Stimulated activated CD4-positive, alpha-beta T cell treated with anti-CD3 and anti-CD28 coated beads, Interleukin-12 subunit alpha, Interleukin-12 subunit beta, amount 100 ng/mL, for 48 hours (primary cell): ENCODE results near the gene PCDHB16.
"Not testable (repeated sequence)": the region's sequence is repeated elsewhere in the genome, so short reads cannot be mapped to it uniquely, and the experiment has no call there.

Source experiments
- DNase-seq, 3 donors: peaks; one replicate each; pipeline ENCODE4 v3.0.0-alpha.2; 2020; ENCODE audit warnings: low read depth in 2 of 3, low spot score in 1 of 3

The PCDHB16 gene

GRCh38 chr5:141184117-141184855, 2.1 kb downstream of the PCDHB16 start:
- not testable (repeated sequence) for DNase-seq

GRCh38 chr5:141186897-141187512, 4.8 kb downstream of the PCDHB16 start, which contains the start of gene PCDHB9:
PCDHB9 (plus strand) TSS chr5:141187161; CDS start chr5:141187319, 158 bp downstream.
- DNase-seq = peak in 2 of 3 donors; percentile 5 to 12

- DNase-seq = not testable (repeated sequence)
These were observed 6.5 kb downstream of the PCDHB16 start for GRCh38 chr5:141188682-141189081.

GRCh38 chr5:141189131-141189530, 6.9 kb downstream of the PCDHB16 start:
- not testable (repeated sequence) for DNase-seq

- DNase-seq = peak; percentile 10 to 24 (median 16)
These were observed 10.0 kb downstream of the PCDHB16 start, which contains the start of gene PCDHB10 for GRCh38 chr5:141192110-141192725. PCDHB10 (plus strand) TSS chr5:141192353; CDS start chr5:141192553, 200 bp downstream.

- not testable (repeated sequence) for DNase-seq
These were observed 12.1 kb downstream of the PCDHB16 start for GRCh38 chr5:141194332-141194731.

GRCh38 chr5:141196363-141196762, 14.2 kb downstream of the PCDHB16 start:
- no peak for DNase-seq

- DNase-seq = no peak
These were observed 17.4 kb downstream of the PCDHB16 start, which contains the start of gene PCDHB11 for GRCh38 chr5:141199359-141200235. PCDHB11 (plus strand) TSS chr5:141199627; CDS start chr5:141199775, 148 bp downstream.

GRCh38 chr5:141201126-141201525, 18.9 kb downstream of the PCDHB16 start:
- DNase-seq = not testable (repeated sequence)

- DNase-seq = not testable (repeated sequence)
These were observed 19.5 kb downstream of the PCDHB16 start for GRCh38 chr5:141201646-141202045.

GRCh38 chr5:141208478-141208877, 26.3 kb downstream of the PCDHB16 start, which contains the start of gene PCDHB12:
PCDHB12 (plus strand) TSS chr5:141208719; CDS start chr5:141208908, 189 bp downstream.
- no peak for DNase-seq

GRCh38 chr5:141210281-141210680, 28.1 kb downstream of the PCDHB16 start:
- DNase-seq = not testable (repeated sequence)

GRCh38 chr5:141210849-141211248, 28.7 kb downstream of the PCDHB16 start:
- DNase-seq = not testable (repeated sequence)

- DNase-seq = not testable (repeated sequence)
These were observed 31.6 kb downstream of the PCDHB16 start, which contains the start of gene PCDHB13 for GRCh38 chr5:141213656-141214339. PCDHB13 (plus strand) TSS chr5:141213919; CDS start chr5:141214124, 205 bp downstream.

GRCh38 chr5:141214583-141214982, 32.4 kb downstream of the PCDHB16 start:
- not testable (repeated sequence) for DNase-seq

- DNase-seq = not testable (repeated sequence)
These were observed 33.3 kb downstream of the PCDHB16 start for GRCh38 chr5:141215504-141215903.

GRCh38 chr5:141216035-141216434, 33.8 kb downstream of the PCDHB16 start:
- DNase-seq = not testable (repeated sequence)

- DNase-seq = no peak
These were observed 41.1 kb downstream of the PCDHB16 start, which contains the start of gene PCDHB14 for GRCh38 chr5:141223112-141223783. PCDHB14 (plus strand) TSS chr5:141223343; CDS start chr5:141223506, 163 bp downstream.

- DNase-seq = not testable (repeated sequence)
These were observed 42.7 kb downstream of the PCDHB16 start for GRCh38 chr5:141224844-141225243.
